ENCODE data around the gene UBA7. TPM values are rescaled to one million over a fixed set of nuclear protein-coding genes. Genes with fewer than 3 reads are reported as not detected.
"Not testable (repeated sequence)": the region's sequence is repeated elsewhere in the genome, so short reads cannot be mapped to it uniquely, and the experiment has no call there.

UBA7 gene
- total RNA-seq, 1 experiment from 2014 or later = 12.5 TPM

- POLR2A ChIA-PET; in situ Hi-C loops (cut with HindIII; ENCODE audit: low pct_unique_long_range_greater_than_20kb, low sequenced_read_pairs); H3K9me3 ChIP-seq (ENCODE audit: control insufficient read depth, insufficient read depth, low read depth, low read length); H3K27me3 ChIP-seq (ENCODE audit: control insufficient read depth, insufficient read depth, low read length); H3K27ac ChIP-seq (ENCODE audit: low read length); H3K36me3 ChIP-seq (ENCODE audit: control insufficient read depth, insufficient read depth, low read length); H3K4me3 ChIP-seq (ENCODE audit: low read depth in 2 of 2, low read length in 2 of 2); H3K4me1 ChIP-seq (ENCODE audit: control insufficient read depth, insufficient read depth, low read length); CTCF ChIA-PET; intact Hi-C loops (cut with micrococcal nuclease; ENCODE audit: unreplicated experiment); DNase-seq (ENCODE audit: low read depth, low spot score); ATAC-seq; BruUV-seq (replicated peaks): not testable (repeated sequence)
Observed at GRCh38 chr3:49780975-49781365, 32.8 kb downstream of the UBA7 start.

- DNase-seq (ENCODE audit: low read depth, low spot score) (no peak), ATAC-seq (no peak)
- intact Hi-C loops (cut with micrococcal nuclease; ENCODE audit: unreplicated experiment) = no loop called here
Observed at GRCh38 chr3:49780080-49780974, 33.4 kb downstream of the UBA7 start.

More at GRCh38 chr3:49780080-49780974, 33.4 kb downstream of the UBA7 start:
- Histone ChIP-seq H3K9me3 (ENCODE audit: control insufficient read depth, insufficient read depth, low read depth, low read length) (no peaks in the 10 kb centered on the region), H3K27me3 (ENCODE audit: control insufficient read depth, insufficient read depth, low read length) (no peaks in the 10 kb centered on the region), H3K4me3 (ENCODE audit: low read depth in 2 of 2, low read length in 2 of 2) (no peak overlapping the region), H3K36me3 (ENCODE audit: control insufficient read depth, insufficient read depth, low read length) (no peaks in the 10 kb centered on the region), H3K27ac (ENCODE audit: low read length) (no peak overlapping the region), H3K4me1 (ENCODE audit: control insufficient read depth, insufficient read depth, low read length) (peaks cover 1% of the 10 kb centered on the region)
- TF ChIP-seq SIN3A (IDR thresholded peaks at IDR 0.05; ENCODE audit: borderline replicate concordance, insufficient read depth, low read depth, low read length) (no peak), CTCF (IDR thresholded peaks at IDR 0.05) (no peak), POLR2AphosphoS5 (IDR thresholded peaks at IDR 0.05; ENCODE audit: low read depth, low read length) (no peak), REST (IDR thresholded peaks at IDR 0.05; ENCODE audit: insufficient read depth in 1 of 2, low read depth in 2 of 2, low read length in 1 of 2) (no peak), TCF7L2 (IDR thresholded peaks at IDR 0.05; ENCODE audit: low read depth, low read length) (no peak)
- ChIA-PET POLR2A (interaction anchor here (0.6 to 0.7 kb wide), 2 partner anchors 23 to 234 kb away, joined by 4 to 9 read pairs; no protein-coding TSS in a partner anchor), CTCF (no interaction called here)
- in situ Hi-C loops (cut with HindIII; ENCODE audit: low pct_unique_long_range_greater_than_20kb, low sequenced_read_pairs) = no loop called here
- no TSS peak for BruUV-seq (replicated peaks)

Measured in Panc1 (cell line).